ENCODE results near the gene NCS1. TPM values are rescaled to one million over a fixed set of nuclear protein-coding genes. Genes with fewer than 3 reads are reported as not detected.

NCS1 gene
- total RNA-seq, 2 donors from 2014 or later, result 19.1 to 28.5 TPM

DNA sequence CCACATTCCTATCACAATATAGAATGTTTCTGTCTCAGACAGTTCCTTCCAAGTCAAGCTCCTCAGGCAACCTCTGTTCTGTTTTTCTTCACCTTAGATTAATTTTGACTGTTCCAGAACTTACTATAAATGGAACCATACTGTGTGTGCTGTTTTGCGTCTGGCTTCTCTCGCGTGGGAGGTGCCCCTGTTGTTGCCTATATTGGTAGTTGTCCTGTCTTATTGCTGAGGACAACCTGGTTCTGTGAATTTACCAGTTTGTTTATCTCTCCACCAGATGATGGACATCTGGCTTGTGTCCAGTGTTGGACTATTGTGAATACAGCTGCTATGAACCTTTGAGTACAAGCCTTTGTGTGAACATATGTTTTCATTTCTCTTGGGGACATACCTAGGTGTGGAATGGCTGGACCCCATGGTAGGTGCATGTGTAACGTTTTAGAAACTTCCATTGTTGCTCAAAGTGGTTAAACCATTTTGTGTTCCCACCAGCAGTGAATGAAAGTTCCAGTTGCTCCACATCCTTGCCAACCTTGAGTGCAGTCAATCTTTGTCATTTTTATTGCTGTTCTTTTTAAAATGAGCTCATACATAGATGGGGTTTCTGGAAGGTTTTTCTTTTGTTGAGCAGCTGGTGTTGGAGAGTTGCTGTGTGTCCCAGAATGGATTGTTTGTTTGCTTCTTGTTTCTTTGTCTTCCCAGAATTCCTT, 111.5 kb downstream of the NCS1 start:
- 75% methylated on average over 4 of the region's 4 CpGs for WGBS
- Histone ChIP-seq H3K9me3 (no peaks in the 10 kb centered on the region), H3K4me1 (replicated peaks) (no peaks in the 10 kb centered on the region), H3K4me3 (no peak overlapping the region), H3K36me3 (no peaks in the 10 kb centered on the region), H3K27ac (no peak overlapping the region), H3K27me3 (replicated peaks; ENCODE audit: insufficient read depth) (no peaks in the 10 kb centered on the region)
- DNase-seq (ENCODE audit: low spot score), result no peak
- intact Hi-C loops (cut with DNase I), result no loop called here
- TF ChIP-seq, protein P1, sequence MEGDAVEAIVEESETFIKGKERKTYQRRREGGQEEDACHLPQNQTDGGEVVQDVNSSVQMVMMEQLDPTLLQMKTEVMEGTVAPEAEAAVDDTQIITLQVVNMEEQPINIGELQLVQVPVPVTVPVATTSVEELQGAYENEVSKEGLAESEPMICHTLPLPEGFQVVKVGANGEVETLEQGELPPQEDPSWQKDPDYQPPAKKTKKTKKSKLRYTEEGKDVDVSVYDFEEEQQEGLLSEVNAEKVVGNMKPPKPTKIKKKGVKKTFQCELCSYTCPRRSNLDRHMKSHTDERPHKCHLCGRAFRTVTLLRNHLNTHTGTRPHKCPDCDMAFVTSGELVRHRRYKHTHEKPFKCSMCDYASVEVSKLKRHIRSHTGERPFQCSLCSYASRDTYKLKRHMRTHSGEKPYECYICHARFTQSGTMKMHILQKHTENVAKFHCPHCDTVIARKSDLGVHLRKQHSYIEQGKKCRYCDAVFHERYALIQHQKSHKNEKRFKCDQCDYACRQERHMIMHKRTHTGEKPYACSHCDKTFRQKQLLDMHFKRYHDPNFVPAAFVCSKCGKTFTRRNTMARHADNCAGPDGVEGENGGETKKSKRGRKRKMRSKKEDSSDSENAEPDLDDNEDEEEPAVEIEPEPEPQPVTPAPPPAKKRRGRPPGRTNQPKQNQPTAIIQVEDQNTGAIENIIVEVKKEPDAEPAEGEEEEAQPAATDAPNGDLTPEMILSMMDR (IDR thresholded peaks at IDR 0.05), result no peak
- TF ChIP-seq POLR2A (IDR thresholded peaks at IDR 0.05) (no peak), POLR2AphosphoS5 (IDR thresholded peaks at IDR 0.05) (no peak)

DNA sequence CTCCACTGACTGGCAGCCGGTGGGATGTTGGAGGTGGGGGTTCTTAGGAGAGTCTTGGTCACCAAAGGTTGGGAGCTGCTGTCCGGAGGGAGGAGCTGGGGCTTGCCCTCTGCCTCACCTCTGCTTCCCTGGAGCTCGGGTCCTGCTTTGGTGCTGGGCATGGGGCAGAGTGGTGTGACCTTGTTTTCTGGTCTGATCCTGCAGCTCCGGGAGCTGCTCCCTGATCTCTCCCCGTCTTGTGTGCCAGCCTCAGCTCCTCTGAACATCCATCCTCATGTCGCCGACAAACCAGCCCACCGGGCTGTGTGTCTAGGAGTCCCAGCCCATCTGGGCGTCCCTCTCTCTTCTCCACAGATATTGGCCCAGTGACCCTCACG, 112.0 kb downstream of the NCS1 start:
- Histone ChIP-seq H3K27ac (no peak overlapping the region), H3K9me3 (no peaks in the 10 kb centered on the region), H3K27me3 (replicated peaks; ENCODE audit: insufficient read depth) (no peaks in the 10 kb centered on the region), H3K4me3 (no peak overlapping the region), H3K36me3 (no peaks in the 10 kb centered on the region), H3K4me1 (replicated peaks) (no peaks in the 10 kb centered on the region)
- TF ChIP-seq, protein P1 (IDR thresholded peaks at IDR 0.05), result no peak
- TF ChIP-seq POLR2A (IDR thresholded peaks at IDR 0.05) (no peak), POLR2AphosphoS5 (IDR thresholded peaks at IDR 0.05) (no peak)
- intact Hi-C loops (cut with DNase I), result no loop called here
- 75% methylated on average over 10 of the region's 10 CpGs for WGBS
- DNase-seq (ENCODE audit: low spot score), result no peak

DNA sequence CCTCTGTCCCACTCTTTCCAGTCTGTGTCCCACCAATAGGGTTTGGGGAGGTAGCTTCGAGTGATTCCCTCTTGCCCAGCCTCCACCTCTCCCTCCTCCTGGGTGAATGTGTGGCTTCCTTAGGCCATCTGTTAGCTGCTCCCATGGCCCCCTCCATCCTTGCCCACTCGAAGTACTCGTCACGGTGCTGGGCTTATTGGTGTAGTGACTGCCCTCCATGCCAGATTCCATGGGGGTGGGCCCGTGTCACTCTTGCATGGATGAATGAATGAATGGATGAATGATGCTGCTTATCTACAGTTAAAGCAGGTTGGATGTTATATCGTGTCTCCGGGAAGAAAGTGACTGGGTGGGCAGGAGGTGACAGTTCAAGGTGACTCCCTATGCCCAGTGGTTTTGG, 112.5 kb downstream of the NCS1 start:
- H3K27ac ChIP-seq, result no peak overlapping the region
- 96% methylated on average over 7 of the region's 7 CpGs for WGBS

DNA sequence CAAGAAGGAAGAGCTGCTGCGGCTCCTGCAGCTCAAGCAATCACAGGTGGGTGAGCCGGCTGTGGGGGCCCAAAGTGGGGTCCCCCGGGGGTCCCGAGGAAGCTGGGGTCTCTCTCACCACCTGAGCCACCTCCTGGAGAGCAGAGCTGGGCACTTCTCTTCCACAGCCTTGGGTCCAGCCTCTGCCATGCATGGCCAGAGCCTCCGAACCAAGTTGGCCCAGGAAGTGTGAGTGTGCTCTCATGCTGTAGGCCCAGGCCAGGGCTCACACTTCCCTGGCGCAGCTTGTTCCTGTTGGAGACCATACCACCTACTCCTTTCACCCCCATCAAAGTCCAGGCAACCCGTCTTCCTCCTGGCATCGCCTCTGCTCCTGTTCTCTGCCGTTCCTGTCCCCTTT, 113.1 kb downstream of the NCS1 start:
- intact Hi-C loops (cut with DNase I), result loop anchor here (5.0 kb wide), 1 partner anchor 42 kb away; no protein-coding TSS in a partner anchor
- Histone ChIP-seq H3K36me3 (no peaks in the 10 kb centered on the region), H3K9me3 (no peaks in the 10 kb centered on the region), H3K27ac (no peak overlapping the region), H3K4me3 (no peak overlapping the region), H3K4me1 (replicated peaks) (no peaks in the 10 kb centered on the region), H3K27me3 (replicated peaks; ENCODE audit: insufficient read depth) (peaks cover 8% of the 10 kb centered on the region)
- TF ChIP-seq, protein P1 (IDR thresholded peaks at IDR 0.05), result no peak
- no peak for TF ChIP-seq POLR2A (IDR thresholded peaks at IDR 0.05)
- TF ChIP-seq POLR2AphosphoS5 (IDR thresholded peaks at IDR 0.05), result no peak
- 91% methylated on average over 9 of the region's 9 CpGs for WGBS
- no peak for DNase-seq (ENCODE audit: low spot score)

More for the DNA sequence above, 112.5 kb downstream of the NCS1 start:
- intact Hi-C loops (cut with DNase I), result loop anchor here (5.0 kb wide), 1 partner anchor 43 kb away; no protein-coding TSS in a partner anchor
- no peak overlapping the region for H3K4me3 ChIP-seq
- no peak for DNase-seq (ENCODE audit: low spot score)
- no peaks in the 10 kb centered on the region for H3K9me3 ChIP-seq
- TF ChIP-seq POLR2AphosphoS5 (IDR thresholded peaks at IDR 0.05) (no peak), POLR2A (IDR thresholded peaks at IDR 0.05) (no peak)
- TF ChIP-seq, protein P1 (IDR thresholded peaks at IDR 0.05), result no peak
- no peaks in the 10 kb centered on the region for H3K4me1 ChIP-seq (replicated peaks)
- peaks cover 2% of the 10 kb centered on the region for H3K27me3 ChIP-seq (replicated peaks; ENCODE audit: insufficient read depth)
- H3K36me3 ChIP-seq, result no peaks in the 10 kb centered on the region

Measured in prostate gland (tissue), 2 donors.